HepG2 (cell line): Measurements from ENCODE around the gene CWF19L2. TPM values are rescaled to one million over a fixed set of nuclear protein-coding genes. Genes with fewer than 3 reads are reported as not detected.

Experiments
- ATAC-seq: fragments of 200-7000 bp; cut with Tn5 transposase; 3 replicates; pipeline ENCODE4 v1.9.1; 2020; ENCODE audit warnings: mild to moderate bottlenecking, moderate library complexity
- BruUV-seq: library from RNA; stranded (reverse); fragments of 400-500 nt; replicated peaks from 2 replicates; lab custom pipeline; 2021; lab: Mats Ljungman, UMichigan
- CTCF ChIA-PET: fragments of 300-600 bp; formaldehyde crosslinking; extraction: SDS; loops from one replicate; lab custom pipeline; 2021; ENCODE audit warnings: low total read pairs, inconsistent platforms, low intra/inter-chr PET ratio; lab: Yijun Ruan, JAX
- POLR2A ChIA-PET: fragments of 350-600 bp; sonication (Branson Sonifier 250); formaldehyde crosslinking; loops from one replicate; lab custom pipeline; 2020; ENCODE audit warnings: antibody characterized with exemption, inconsistent platforms; lab: Yijun Ruan, JAX
- DNase-seq: peaks from one replicate; pipeline ENCODE4 v3.0.0-alpha.2; 2015; ENCODE audit warnings: low spot score
- FAIRE-seq: peaks from 3 replicates; lab custom pipeline; 2011; peaks lifted over from hg19 to GRCh38; lab: Jason Lieb, UNC
- H2AFZ ChIP-seq: one replicate; pipeline ENCODE4 v1.6.1; 2011; ENCODE audit warnings: low read length, inconsistent platforms
- H3K27ac ChIP-seq: fragments of 300-600 bp; 3 replicates; pipeline ENCODE4 v1.8.0; 2011; ENCODE audit warnings: mixed run types, mild to moderate bottlenecking, mixed read lengths, low read length, inconsistent platforms; ENCODE audit not compliant: insufficient read depth; ENCODE audit errors: extremely low read length
- H3K27me3 ChIP-seq, 2 experiments: fragments of 200-600 bp in 1 of 2; 2 replicates in 1 of 2; 3 replicates in 1 of 2; pipeline versions ENCODE4 v1.6.0 to v1.8.0; 2011; ENCODE audit warnings: low read length in 2 of 2, mild to moderate bottlenecking in 2 of 2, moderate library complexity in 2 of 2, inconsistent platforms in 1 of 2; ENCODE audit not compliant: insufficient read depth in 2 of 2, control insufficient read depth in 1 of 2
- H3K36me3 ChIP-seq, 2 experiments: fragments of 200-600 bp in 1 of 2; replicated peaks in 1 of 2; 2 replicates in 1 of 2; 3 replicates in 1 of 2; pipeline versions ENCODE4 v1.5.1 to v1.8.0; 2011; ENCODE audit warnings: low read length in 2 of 2, inconsistent platforms in 1 of 2; ENCODE audit not compliant: insufficient read depth in 2 of 2, control insufficient read depth in 1 of 2
- H3K4me1 ChIP-seq: 2 replicates; pipeline ENCODE4 v1.5.1; 2012; ENCODE audit warnings: low read length, inconsistent platforms; ENCODE audit not compliant: insufficient read depth
- H3K4me2 ChIP-seq: 2 replicates; pipeline ENCODE4 v1.6.0; 2011; ENCODE audit warnings: low read depth, low read length, inconsistent platforms
- H3K4me3 ChIP-seq, 3 experiments: fragments of 200-600 bp in 1 of 3; sonication (generic), shearing (Covaris generic) in 1 of 3; replicated peaks in 1 of 3; 2 replicates each; pipeline ENCODE4 v1.5.1; 2011 to 2016; ENCODE audit warnings: low read length in 3 of 3, inconsistent platforms in 2 of 3, low read depth in 2 of 3, mild to moderate bottlenecking in 2 of 3, control low read depth in 1 of 3, mixed read lengths in 1 of 3; ENCODE audit not compliant: insufficient read depth in 1 of 3
- H3K79me2 ChIP-seq: one replicate; pipeline ENCODE4 v1.6.1; 2011; ENCODE audit warnings: low read length, inconsistent platforms; ENCODE audit not compliant: insufficient read depth
- H3K9ac ChIP-seq: 2 replicates; pipeline ENCODE4 v1.6.0; 2011; ENCODE audit warnings: mild to moderate bottlenecking, low read depth, low read length, inconsistent platforms; ENCODE audit not compliant: insufficient read depth
- H3K9me3 ChIP-seq: 2 replicates; pipeline ENCODE4 v1.5.1; 2012; ENCODE audit warnings: mild to moderate bottlenecking, low read length
- H4K20me1 ChIP-seq: 2 replicates; pipeline ENCODE4 v1.6.0; 2011; ENCODE audit warnings: inconsistent platforms, mild to moderate bottlenecking, low read length, moderate library complexity; ENCODE audit not compliant: insufficient read depth
- CBFB ChIP-seq: sonication (generic); formaldehyde crosslinking; IDR thresholded peaks from 2 replicates; pipeline ENCODE4 v1.4.0; 2020; ENCODE audit warnings: missing genetic modification reagents
- CBX2 ChIP-seq, 2 experiments: fragments of 200-600 bp in 1 of 2; sonication (generic); formaldehyde crosslinking in 1 of 2; IDR thresholded peaks; 2 replicates each; pipeline versions ENCODE4 v1.7.0 to v1.8.1; 2018 to 2022; ENCODE audit warnings: low read depth in 2 of 2, low read length in 1 of 2, mild to moderate bottlenecking in 1 of 2, missing genetic modification reagents in 1 of 2
- CBX5 ChIP-seq: sonication (generic); formaldehyde crosslinking; IDR thresholded peaks from 2 replicates; pipeline ENCODE4 v1.4.0; 2020; ENCODE audit warnings: missing genetic modification reagents, borderline replicate concordance
- FOXA1 ChIP-seq, 2 experiments: fragments of 450-650 bp in 1 of 2; sonication (generic) in 1 of 2; formaldehyde crosslinking in 1 of 2; IDR thresholded peaks; 2 replicates each; pipeline versions ENCODE4 v1.4.0 to v1.6.1; 2016 to 2020; ENCODE audit warnings: missing genetic modification reagents in 1 of 2
- FOXC1 ChIP-seq: sonication (generic); formaldehyde crosslinking; IDR thresholded peaks from 2 replicates; pipeline ENCODE4 v1.8.0; 2022; ENCODE audit warnings: mild to moderate bottlenecking, missing genetic modification reagents, borderline replicate concordance
- MYC ChIP-seq: sonication (generic); formaldehyde crosslinking; IDR thresholded peaks from 2 replicates; pipeline ENCODE4 v1.9.0; 2021; ENCODE audit warnings: missing genetic modification reagents, borderline replicate concordance
- SKI ChIP-seq: fragments of 450-650 bp; IDR thresholded peaks from one replicate; pipeline ENCODE4 v1.6.1; 2018; ENCODE audit warnings: mild to moderate bottlenecking; ENCODE audit not compliant: partially characterized antibody
- SRSF1 ChIP-seq: fragments of 200-400 bp; formaldehyde crosslinking; optimal IDR thresholded peaks from 2 replicates; pipeline ENCODE3; 2017; ENCODE audit warnings: mild to moderate bottlenecking, low read depth, low read length, moderate library complexity
- SSRP1 ChIP-seq: IDR thresholded peaks from 2 replicates; pipeline ENCODE4 v1.6.1; 2016; ENCODE audit warnings: control low read depth
- ZNF264 ChIP-seq: sonication (generic); formaldehyde crosslinking; IDR thresholded peaks from 2 replicates; pipeline ENCODE4 v1.4.0; 2020; ENCODE audit warnings: missing genetic modification reagents
- ZNF331 ChIP-seq: sonication (generic); formaldehyde crosslinking; IDR thresholded peaks from 2 replicates; pipeline ENCODE4 v1.4.0; 2020; ENCODE audit warnings: missing genetic modification reagents
- ZNF567 ChIP-seq: sonication (generic); formaldehyde crosslinking; IDR thresholded peaks from 2 replicates; pipeline ENCODE4 v1.8.1; 2023; ENCODE audit warnings: mild to moderate bottlenecking, missing genetic modification reagents, borderline replicate concordance
- ZNF570 ChIP-seq: sonication (generic); formaldehyde crosslinking; IDR thresholded peaks from 2 replicates; pipeline ENCODE4 v1.4.0; 2020; ENCODE audit warnings: mild to moderate bottlenecking, missing genetic modification reagents, borderline replicate concordance
- ZNF670 ChIP-seq: sonication (generic); formaldehyde crosslinking; IDR thresholded peaks from 2 replicates; pipeline ENCODE4 v1.8.0; 2022; ENCODE audit warnings: mild to moderate bottlenecking, missing genetic modification reagents, borderline replicate concordance
- WGBS: methylation state at CpG from one replicate; pipeline ENCODE4 v1.1.6; 2017; ENCODE audit warnings: low lambda C conversion rate; 5-methylcytosine and 5-hydroxymethylcytosine counted together
- in situ Hi-C: cut with HindIII; loops from 2 replicates; pipeline ENCODE4 v1.10.0; 2017; ENCODE audit warnings: low pct_unique_long_range_greater_than_20kb; ENCODE audit not compliant: extremely low pct_ligation_motif_present
- intact Hi-C: fragments of 100-400 bp; cut with micrococcal nuclease; formaldehyde crosslinking; loops from one replicate; pipeline ENCODE4 v1.10.0; 2022; ENCODE audit not compliant: unreplicated experiment
- polyA plus RNA-seq, 8 experiments: library from polyadenylated mRNA; depleted of rRNA in 3 of 8; stranded (reverse) in 7 of 8; unstranded in 1 of 8; fragments of >200 nt; fragmentation: Illumina TruSeq in 4 of 8; extraction: Trizol in 4 of 8; gene quantifications; 2 replicates each; pipeline versions ENCODE4 v1.2.1 to v1.2.3, GENCODE V29; 2011 to 2016; ENCODE audit warnings: low read depth in 4 of 8, missing spikeins in 1 of 8, mixed read lengths in 1 of 8; ENCODE audit not compliant: insufficient read depth in 1 of 8
- total RNA-seq, 5 experiments: library from RNA; depleted of rRNA; stranded (reverse); fragments of >200 nt; fragmentation: Illumina TruSeq; extraction: Trizol; gene quantifications; 2 replicates each; pipeline ENCODE4 v1.2.3, GENCODE V29; 2016; ENCODE audit warnings: low read depth in 1 of 5
- TF ChIP-seq, protein P1 (sequence below): IDR thresholded peaks from 2 replicates; pipeline ENCODE4 v1.6.1; 2016

The CWF19L2 gene
- total and polyA plus RNA-seq, 2 of the 13 experiments (the other 11 are each of a cell fraction or from before 2014, with no cell fraction given), result 2.2 to 18.6 TPM

DNA sequence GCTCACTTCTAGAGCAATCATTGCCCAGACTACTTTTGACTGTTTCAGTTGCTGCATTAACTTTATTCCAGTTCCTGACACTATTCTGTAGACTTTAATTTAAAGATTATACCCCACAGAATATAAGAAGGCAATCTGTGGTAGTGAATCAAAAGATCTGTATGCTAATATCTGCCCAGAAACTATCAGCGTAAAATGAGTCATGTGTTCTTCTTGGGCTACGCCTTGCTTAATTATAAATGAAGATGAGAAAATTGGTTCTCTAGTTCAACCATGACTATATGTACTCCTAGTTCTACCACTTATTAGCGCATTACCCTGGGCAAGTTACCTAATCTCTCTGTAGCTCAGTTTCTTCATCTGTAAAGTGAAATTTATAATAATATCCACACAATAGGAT lies 128.5 kb downstream of the CWF19L2 start:
- DNase-seq (no peak), ATAC-seq (no peak), FAIRE-seq (no peak)
- Histone ChIP-seq H3K4me1 (no peaks in the 10 kb centered on the region), H3K27me3 (no peaks in the 10 kb centered on the region), H3K4me3 (no peak overlapping the region), H3K9ac (no peak overlapping the region), H3K79me2 (no peaks in the 10 kb centered on the region), H3K36me3 (peaks cover 0 to 5% of the 10 kb centered on the region in 2 experiments; a peak in 2 of 5 replicates), H3K4me2 (no peak overlapping the region), H3K9me3 (no peaks in the 10 kb centered on the region), H3K27ac (no peak overlapping the region), H4K20me1 (no peaks in the 10 kb centered on the region), H2AFZ (no peak overlapping the region)
- BruUV-seq, result no TSS peak
- ChIA-PET POLR2A (no interaction called here), CTCF (no interaction called here)
- intact Hi-C loops, result no loop called here
- no peak for TF ChIP-seq SKI
- 91% methylated on average over 3 of the region's 3 CpGs for WGBS
- in situ Hi-C loops, result no loop called here

DNA sequence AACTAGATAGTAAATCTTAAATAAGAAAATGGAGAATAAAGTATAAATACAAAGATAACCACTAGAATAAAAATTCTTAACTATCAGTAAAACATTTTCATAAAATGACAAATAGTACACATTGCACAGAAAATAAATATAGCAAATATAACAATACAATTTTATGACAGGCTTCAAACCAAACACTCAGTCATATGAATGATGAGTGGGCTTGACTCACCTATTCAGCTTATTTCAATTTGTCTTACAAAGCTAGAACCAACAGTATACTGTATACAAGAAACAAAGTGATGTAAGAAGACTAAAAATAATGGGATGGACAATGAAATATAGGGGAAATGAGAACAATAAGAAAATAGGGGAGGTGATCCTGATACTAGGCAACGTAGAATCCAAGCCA lies 141.2 kb downstream of the CWF19L2 start:
- Histone ChIP-seq H3K4me2 (no peak overlapping the region), H2AFZ (no peak overlapping the region), H3K4me1 (no peaks in the 10 kb centered on the region), H3K9ac (no peak overlapping the region), H3K9me3 (no peaks in the 10 kb centered on the region), H3K79me2 (no peaks in the 10 kb centered on the region), H3K36me3 (no peaks in the 10 kb centered on the region; a peak in 1 of 5 replicates), H3K4me3 (no peak overlapping the region), H3K27me3 (no peaks in the 10 kb centered on the region), H4K20me1 (no peaks in the 10 kb centered on the region), H3K27ac (no peak overlapping the region)
- TF ChIP-seq, protein P1, sequence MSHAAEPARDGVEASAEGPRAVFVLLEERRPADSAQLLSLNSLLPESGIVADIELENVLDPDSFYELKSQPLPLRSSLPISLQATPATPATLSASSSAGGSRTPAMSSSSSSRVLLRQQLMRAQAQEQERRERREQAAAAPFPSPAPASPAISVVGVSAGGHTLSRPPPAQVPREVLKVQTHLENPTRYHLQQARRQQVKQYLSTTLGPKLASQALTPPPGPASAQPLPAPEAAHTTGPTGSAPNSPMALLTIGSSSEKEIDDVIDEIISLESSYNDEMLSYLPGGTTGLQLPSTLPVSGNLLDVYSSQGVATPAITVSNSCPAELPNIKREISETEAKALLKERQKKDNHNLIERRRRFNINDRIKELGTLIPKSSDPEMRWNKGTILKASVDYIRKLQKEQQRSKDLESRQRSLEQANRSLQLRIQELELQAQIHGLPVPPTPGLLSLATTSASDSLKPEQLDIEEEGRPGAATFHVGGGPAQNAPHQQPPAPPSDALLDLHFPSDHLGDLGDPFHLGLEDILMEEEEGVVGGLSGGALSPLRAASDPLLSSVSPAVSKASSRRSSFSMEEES (CRISPR knock-in tag), result no peak
- no peak for TF ChIP-seq ZNF567 (CRISPR knock-in tag)
- TF ChIP-seq CBX2 (IDR thresholded peaks at IDR 0.05; ENCODE audit: low read depth, low read length), result no peak
- no peak for TF ChIP-seq CBX2 (CRISPR knock-in tag; IDR thresholded peaks at IDR 0.05; ENCODE audit: low read depth)
- TF ChIP-seq FOXA1 (IDR thresholded peaks at IDR 0.05), result no peak
- TF ChIP-seq FOXA1 (CRISPR knock-in tag; IDR thresholded peaks at IDR 0.05), result no peak
- no peak for TF ChIP-seq MYC
- TF ChIP-seq CBFB (CRISPR knock-in tag), result no peak
- TF ChIP-seq FOXC1, result no peak
- no peak for TF ChIP-seq ZNF670 (CRISPR knock-in tag)
- no peak for TF ChIP-seq ZNF264
- TF ChIP-seq ZNF331, result no peak
- no peak for TF ChIP-seq ZNF570 (CRISPR knock-in tag)
- no peak for TF ChIP-seq SSRP1 (CRISPR knock-in tag)
- TF ChIP-seq CBX5, result no peak
- TF ChIP-seq SRSF1, result no peak
- 100% methylated on average over 1 of the region's 1 CpG for WGBS
- no peak for FAIRE-seq
- no TSS peak for BruUV-seq
- ChIA-PET CTCF (no interaction called here), POLR2A (no interaction called here)
- in situ Hi-C loops, result no loop called here
- ATAC-seq, result no peak
- intact Hi-C loops, result no loop called here
- no peak for DNase-seq
